HK-2 (cell line): ENCODE measurements around the gene SPATA33.
"Not testable (repeated sequence)": the region's sequence is repeated elsewhere in the genome, so short reads cannot be mapped to it uniquely, and the experiment has no call there.

Experiments used
- DNase-seq: peaks from one replicate; pipeline ENCODE4 v3.0.0-alpha.2; 2018; ENCODE audit not compliant: unreplicated experiment

Gene SPATA33

GRCh38 chr16:89629827-89630610, 27.6 kb upstream of the SPATA33 start:
- DNase-seq = no peak

DNA sequence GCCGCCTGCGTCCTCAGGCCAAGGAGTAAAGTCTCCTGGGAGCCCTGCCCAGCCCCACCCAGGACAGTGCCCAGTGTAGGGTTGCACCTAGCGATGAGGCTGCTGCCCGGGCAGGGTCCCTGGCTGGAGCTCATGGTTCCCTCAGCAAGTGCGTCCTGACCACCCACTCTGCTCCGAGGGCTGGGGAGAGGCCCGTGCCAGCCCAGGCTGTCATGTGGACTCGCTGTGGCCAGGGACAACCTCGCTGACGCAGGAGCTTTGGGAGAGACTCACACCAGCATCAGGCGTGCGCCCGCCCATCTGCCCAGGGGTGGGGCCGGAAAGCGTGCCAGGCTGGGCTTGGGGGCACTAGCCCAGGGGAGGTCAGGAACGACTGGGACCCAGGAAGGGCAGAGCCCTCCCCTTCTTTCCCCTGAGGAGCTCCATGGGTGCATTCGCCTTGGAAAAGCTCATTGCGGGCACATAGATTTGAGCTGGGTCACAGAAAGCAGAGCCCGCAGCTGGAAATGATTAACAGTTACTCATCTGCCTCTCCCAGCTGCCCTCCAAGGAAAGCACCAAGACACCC, 24.5 kb upstream of the SPATA33 start:
- DNase-seq = peak; percentile 82

- DNase-seq = not testable (repeated sequence)
Measured at GRCh38 chr16:89634463-89635385, 22.9 kb upstream of the SPATA33 start.

DNA sequence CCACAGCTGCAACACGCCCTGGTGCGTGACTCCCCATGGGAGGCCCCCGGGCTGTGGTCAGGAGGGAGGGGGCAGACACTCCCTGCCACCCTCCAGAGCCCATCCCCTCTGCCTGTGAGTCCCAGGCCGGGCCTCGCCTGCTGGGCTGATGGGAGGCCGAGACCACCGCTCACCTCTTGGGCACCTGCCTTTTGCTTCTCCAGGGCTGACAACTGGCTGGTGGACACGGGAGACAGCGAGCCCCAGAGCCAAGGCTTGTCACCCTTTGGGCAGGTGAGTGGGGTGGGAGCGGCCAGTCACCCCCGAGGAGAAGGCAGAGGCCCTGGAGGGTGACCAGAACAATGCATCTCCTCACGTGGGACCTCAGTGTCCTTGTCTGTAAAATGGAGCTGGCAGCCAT, 21.0 kb upstream of the SPATA33 start:
- DNase-seq = no peak

- DNase-seq = no peak
Measured at GRCh38 chr16:89637379-89637778, 20.3 kb upstream of the SPATA33 start.

GRCh38 chr16:89638455-89638854, 19.2 kb upstream of the SPATA33 start:
- DNase-seq = no peak

DNA sequence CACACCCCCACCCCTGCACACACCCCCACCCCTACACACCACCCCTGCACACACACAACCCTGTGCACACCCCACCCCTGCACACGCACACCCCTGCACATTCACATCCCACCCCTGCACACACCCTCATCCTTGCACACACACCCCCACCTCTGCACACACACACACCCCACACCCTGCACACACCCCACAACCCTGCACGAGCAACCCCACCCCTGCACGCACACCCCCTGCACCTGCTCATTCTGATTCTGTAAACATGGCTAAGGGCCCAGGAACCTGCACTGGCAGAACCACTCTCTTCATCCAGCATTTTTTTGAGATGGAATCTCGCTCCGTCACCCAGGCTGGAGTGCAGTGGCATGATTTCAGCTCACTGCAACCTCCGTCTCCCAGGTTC, 18.3 kb upstream of the SPATA33 start:
- DNase-seq = no peak

DNA sequence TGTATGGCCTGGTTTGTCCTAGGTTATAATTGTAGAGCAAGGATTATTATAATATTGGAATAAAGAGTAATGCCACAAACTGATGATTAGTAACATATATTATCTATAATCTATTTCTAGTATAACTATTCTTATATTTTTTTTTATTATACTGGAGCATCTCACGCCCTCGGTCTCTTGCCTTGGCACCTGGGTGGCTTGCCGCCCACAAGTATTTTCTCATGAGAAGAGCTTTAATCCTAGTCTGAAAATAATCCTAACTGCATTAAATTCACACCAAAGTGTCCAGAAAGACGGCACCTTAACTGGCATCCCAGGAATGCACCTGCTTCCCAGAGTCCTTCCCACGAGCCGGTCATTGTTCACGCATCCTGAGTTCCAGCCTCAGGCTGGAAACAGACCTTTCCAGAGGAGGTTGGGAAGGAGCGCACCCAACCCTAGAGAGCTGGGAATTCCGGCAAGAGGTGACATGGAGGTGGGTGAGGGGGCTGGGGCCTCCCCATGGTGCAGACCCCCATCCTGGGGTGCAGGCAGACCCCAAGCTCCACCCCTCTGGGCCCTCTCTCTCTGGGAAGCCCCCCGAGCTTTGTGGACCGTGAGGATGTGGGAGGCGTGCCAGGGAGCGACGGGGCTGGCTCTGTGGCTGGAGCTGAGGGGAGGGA, 16.0 kb upstream of the SPATA33 start:
- no peak for DNase-seq

DNA sequence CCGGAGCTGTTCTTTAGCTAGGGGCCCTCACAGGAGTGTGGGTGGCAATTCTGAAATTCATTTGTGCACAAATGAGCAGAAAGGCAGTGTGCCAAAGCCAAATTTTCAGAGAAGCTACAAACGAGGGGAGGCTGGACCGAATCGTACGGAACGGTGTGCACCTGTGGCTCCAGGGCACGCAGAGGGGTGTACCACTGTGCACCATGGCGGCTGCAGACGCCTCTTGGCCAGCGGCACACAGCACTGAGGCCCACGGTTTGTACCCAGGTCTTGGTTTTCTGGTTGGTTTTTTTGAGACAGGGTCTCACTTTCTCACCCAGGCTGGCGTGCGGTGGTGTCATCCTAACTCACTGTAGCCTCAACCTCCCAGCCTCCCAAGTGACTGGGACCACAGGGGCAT, 15.1 kb upstream of the SPATA33 start:
- no peak for DNase-seq

- DNase-seq = no peak
Measured at GRCh38 chr16:89643769-89644300, 13.8 kb upstream of the SPATA33 start.

DNA sequence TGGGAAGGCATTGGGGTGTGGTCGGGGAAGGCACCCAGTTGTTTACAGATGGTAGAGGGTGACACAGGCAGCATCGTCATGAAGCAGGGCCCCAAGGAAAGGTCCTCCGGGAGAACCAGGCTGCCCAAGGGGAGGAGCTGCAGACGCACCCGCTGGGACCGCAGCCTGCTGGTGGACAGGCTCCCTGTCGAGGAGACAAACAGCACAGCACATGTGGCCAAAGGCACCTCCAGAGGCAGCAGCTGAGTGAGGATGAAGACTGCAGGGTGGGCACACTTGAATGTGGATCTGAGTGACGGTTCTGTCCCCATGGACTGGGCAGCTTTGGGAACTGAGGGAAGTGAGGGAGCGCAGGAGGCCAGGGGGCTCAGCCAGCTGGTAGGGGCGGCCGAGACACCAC, 12.5 kb upstream of the SPATA33 start:
- no peak for DNase-seq

GRCh38 chr16:89646270-89646669, 11.4 kb upstream of the SPATA33 start:
- no peak for DNase-seq

GRCh38 chr16:89646906-89647305, 10.7 kb upstream of the SPATA33 start:
- no peak for DNase-seq

GRCh38 chr16:89651584-89651983, 6.1 kb upstream of the SPATA33 start:
- DNase-seq = no peak

DNA sequence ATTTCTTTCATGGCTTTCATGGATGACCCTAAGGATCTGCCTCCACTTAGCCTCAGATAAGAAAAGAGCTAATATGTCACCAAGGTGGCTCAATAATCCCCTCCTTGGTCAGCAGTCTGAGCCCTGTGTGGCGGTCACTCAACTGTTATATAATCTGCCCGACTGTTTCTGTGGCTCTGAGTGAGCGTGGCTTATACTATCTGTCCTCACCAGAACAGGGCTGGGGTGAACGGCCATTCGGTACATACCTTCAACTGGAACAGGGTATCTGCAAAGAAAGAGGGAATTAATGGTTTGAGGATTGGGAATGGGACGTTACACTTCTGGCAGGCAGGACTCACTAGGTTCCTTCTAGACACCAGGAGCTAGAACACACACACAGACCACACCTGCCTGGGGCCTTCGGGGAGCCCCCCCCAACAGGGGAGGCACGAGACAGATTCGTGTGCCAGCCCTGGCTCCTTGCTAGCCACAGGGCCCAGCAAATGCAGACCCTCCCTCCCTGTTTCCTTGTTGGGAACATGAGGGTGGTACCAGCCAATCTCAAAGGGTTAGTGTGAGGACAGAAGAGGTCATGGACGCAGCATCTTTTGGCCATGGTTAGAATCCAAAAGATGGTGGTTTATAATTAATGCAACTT, 3.9 kb upstream of the SPATA33 start:
- no peak for DNase-seq

DNA sequence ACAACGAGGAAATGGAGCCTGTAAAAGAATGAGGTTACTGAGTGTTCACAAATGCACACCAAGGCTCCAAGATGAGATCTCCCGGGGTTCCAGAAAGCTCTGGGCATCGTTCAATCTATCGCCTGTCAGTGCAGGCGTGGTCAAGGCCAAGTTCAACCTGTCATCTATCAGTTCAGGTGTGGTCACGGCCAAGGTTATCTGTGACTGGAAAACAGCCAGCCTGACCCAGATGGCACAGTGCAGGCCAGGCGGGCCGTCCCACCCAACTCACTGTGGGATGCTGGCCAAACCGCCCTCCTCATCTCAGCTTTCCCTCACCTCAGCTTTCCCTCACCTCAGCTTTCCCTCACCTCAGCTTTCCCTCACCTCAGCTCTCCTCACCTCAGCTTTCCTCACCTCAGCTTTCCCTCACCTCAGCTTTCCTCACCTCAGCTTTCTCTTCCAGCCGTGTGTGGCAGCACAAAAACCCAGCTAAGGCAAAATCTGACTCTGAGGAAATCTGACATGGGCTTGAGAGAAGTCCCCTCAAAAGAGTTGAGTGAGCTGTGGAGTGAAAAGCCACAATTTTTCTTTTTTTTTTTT, 2.5 kb upstream of the SPATA33 start:
- no peak for DNase-seq

- no peak for DNase-seq
Measured at GRCh38 chr16:89656435-89657121, 1.1 kb upstream of the SPATA33 start.

DNA sequence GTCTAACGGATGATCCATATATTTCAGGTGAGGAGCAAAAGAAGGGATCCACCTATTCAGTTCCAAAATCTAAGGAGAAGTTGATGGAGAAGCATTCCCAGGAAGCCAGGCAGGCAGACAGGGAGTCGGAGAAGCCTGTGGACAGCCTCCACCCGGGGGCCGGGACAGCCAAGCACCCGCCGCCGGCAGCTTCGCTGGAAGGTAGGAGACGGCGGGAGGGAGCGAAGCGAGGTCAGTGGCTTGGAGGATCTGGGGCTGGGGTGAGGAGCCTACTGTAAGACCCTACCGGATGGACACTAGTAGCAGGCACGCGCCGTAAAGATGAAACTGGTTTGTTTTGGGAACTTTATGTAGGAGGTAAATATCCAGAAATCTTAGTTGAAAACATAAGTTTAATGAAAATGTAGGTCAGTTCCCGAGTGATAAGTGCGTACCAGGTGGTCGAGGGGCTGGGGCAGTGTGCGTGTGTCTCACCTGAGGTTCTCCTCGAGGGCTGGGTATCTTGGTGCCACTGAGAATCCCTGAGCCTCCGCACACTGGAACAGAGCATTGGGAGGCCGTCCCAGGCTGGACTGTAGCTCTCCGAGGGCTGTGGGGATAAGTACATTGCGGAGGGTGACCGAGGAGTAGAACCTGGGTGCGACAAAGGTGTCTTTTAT, 714 bp downstream of the SPATA33 start:
- DNase-seq = peak; percentile 47

DNA sequence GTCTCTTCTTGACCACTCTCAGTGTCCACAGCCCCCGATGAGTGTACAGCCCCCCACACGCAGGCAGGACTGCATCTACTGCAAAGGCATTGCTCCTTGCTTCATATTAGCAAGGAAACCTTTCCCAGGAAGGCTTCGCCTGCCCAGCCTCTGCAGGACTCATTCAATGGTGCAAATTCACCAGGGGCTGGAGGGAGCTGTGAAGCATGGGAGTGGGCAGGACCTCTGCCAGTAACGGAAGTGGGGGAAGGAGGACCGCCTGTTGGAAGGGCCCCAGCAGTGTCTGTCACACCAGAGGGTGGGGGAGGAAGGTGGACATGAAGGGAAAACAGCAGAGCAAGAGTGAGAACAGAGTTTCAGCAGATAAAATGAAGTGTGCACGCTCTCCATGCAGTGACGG, 2.5 kb downstream of the SPATA33 start:
- no peak for DNase-seq

DNA sequence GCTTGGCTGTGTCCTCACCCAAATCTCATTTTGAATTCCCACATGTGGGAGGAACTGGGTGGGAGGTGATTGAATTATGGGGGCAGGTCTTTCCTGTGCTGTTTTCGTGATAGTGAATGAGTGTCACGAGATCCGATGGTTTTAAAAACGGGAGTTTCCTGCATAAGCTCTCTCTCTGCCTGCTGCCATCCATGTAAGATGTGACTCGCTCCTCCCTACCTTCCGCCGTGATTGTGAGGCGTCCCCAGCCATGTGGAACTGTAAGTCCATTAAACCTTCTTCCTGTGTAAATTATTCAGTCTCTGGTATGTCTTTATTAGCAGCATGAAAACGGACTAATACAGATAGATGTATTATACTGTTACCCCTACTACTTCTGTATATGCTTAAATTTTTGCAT, 3.6 kb downstream of the SPATA33 start:
- no peak for DNase-seq
